Nephron progenitor cell (in vitro differentiated cells): ENCODE results near the gene NXT1.

ENCODE experiments used
- DNase-seq: peaks from one replicate; pipeline ENCODE4 v3.0.0; 2021
- H3K27ac Mint-ChIP-seq: 2 replicates; pipeline ENCODE4 v1.8.0; 2021; ENCODE audit warnings: mild to moderate bottlenecking, moderate library complexity, mixed read lengths
- H3K27me3 Mint-ChIP-seq: 2 replicates; pipeline ENCODE4 v1.8.0; 2021; ENCODE audit warnings: mild to moderate bottlenecking, low read depth, mixed read lengths; ENCODE audit not compliant: poor library complexity
- H3K36me3 Mint-ChIP-seq: 2 replicates; pipeline ENCODE4 v1.8.0; 2021; ENCODE audit warnings: low read depth, mixed read lengths
- H3K4me1 Mint-ChIP-seq: 2 replicates; pipeline ENCODE4 v1.8.0; 2021; ENCODE audit warnings: mixed read lengths
- H3K4me3 Mint-ChIP-seq: 2 replicates; pipeline ENCODE4 v1.8.0; 2021; ENCODE audit warnings: mild to moderate bottlenecking, moderate library complexity, mixed read lengths
- H3K9me3 Mint-ChIP-seq: 2 replicates; pipeline ENCODE4 v1.8.0; 2021; ENCODE audit warnings: mild to moderate bottlenecking, moderate library complexity, mixed read lengths
- CTCF ChIP-seq: fragments of 200-600 bp; sonication (generic); IDR thresholded peaks from 2 replicates; pipeline ENCODE4 v1.5.0; 2021; ENCODE audit warnings: antibody characterized with exemption

The NXT1 gene

GRCh38 chr20:23331450-23332350 lies 18.9 kb upstream of the NXT1 start:
- Mint-ChIP-seq H3K27me3 (peaks cover 9% of the 10 kb centered on the region), H3K27ac (no peak overlapping the region), H3K36me3 (no peaks in the 10 kb centered on the region), H3K9me3 (peaks cover 4% of the 10 kb centered on the region), H3K4me3 (no peak overlapping the region), H3K4me1 (no peaks in the 10 kb centered on the region)
- no peak for TF ChIP-seq CTCF
- no peak for DNase-seq

- Mint-ChIP-seq H3K36me3 (no peaks in the 10 kb centered on the region), H3K4me3 (no peak overlapping the region), H3K9me3 (peaks cover 4% of the 10 kb centered on the region), H3K4me1 (no peaks in the 10 kb centered on the region), H3K27ac (no peak overlapping the region), H3K27me3 (peaks cover 9% of the 10 kb centered on the region)
- DNase-seq, result no peak
- no peak for TF ChIP-seq CTCF
These were observed 18.1 kb upstream of the NXT1 start for GRCh38 chr20:23332467-23332866.

DNA sequence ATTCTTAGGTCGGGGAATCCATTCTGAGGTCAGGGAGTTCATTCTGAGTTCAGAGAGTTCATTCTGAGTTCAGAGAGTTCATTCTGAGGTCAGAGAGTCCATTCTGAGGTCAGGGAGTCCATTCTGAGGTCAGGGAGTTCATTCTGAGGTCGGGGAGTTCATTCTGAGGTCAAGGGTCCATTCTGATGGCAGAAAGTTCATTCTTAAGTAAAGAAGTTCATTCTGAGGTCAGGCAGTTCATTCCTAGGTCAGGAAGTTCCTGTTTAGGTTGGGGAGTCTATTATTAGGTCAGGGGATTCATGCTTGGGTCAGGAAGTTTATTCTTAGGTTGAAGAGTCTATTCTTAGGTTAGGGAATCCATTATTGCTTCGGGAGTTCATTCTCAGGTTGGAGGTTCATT lies 16.5 kb upstream of the NXT1 start:
- Mint-ChIP-seq H3K27me3 (peaks cover 6% of the 10 kb centered on the region), H3K36me3 (no peaks in the 10 kb centered on the region), H3K4me1 (no peaks in the 10 kb centered on the region), H3K4me3 (no peak overlapping the region), H3K9me3 (peaks cover 4% of the 10 kb centered on the region), H3K27ac (no peak overlapping the region)
- no peak for TF ChIP-seq CTCF
- no peak for DNase-seq

DNA sequence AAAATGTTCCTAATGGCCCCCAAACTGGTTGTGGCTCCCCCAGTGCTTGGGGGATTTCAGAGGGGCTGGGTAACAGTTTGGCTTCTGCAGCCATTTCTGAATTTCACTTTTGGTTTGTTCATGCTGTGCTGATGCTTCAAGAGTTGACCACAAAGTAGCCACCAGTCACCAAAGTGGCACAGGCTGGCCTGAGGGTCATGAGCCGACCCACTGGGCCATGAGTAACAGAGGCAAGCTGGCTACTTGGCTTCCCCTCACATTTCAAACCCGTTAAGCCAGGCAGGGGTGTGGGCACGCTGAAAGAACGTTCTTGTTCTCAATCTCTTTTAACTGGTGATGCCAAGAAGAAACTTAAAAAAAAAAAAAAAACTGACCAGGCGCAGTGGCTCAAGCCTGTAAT lies 15.1 kb upstream of the NXT1 start:
- no peak overlapping the region for H3K27ac Mint-ChIP-seq
- no peaks in the 10 kb centered on the region for H3K36me3 Mint-ChIP-seq
- H3K4me1 Mint-ChIP-seq, result no peaks in the 10 kb centered on the region
- DNase-seq, result no peak
- H3K9me3 Mint-ChIP-seq, result no peaks in the 10 kb centered on the region
- no peak for TF ChIP-seq CTCF
- H3K27me3 Mint-ChIP-seq, result peaks cover 6% of the 10 kb centered on the region
- no peak overlapping the region for H3K4me3 Mint-ChIP-seq

GRCh38 chr20:23336476-23336875 lies 14.1 kb upstream of the NXT1 start:
- no peak for DNase-seq
- no peaks in the 10 kb centered on the region for H3K36me3 Mint-ChIP-seq
- no peak overlapping the region for H3K4me3 Mint-ChIP-seq
- TF ChIP-seq CTCF, result no peak
- H3K27me3 Mint-ChIP-seq, result peaks cover 6% of the 10 kb centered on the region
- H3K9me3 Mint-ChIP-seq, result no peaks in the 10 kb centered on the region
- no peak overlapping the region for H3K27ac Mint-ChIP-seq
- no peaks in the 10 kb centered on the region for H3K4me1 Mint-ChIP-seq

DNA sequence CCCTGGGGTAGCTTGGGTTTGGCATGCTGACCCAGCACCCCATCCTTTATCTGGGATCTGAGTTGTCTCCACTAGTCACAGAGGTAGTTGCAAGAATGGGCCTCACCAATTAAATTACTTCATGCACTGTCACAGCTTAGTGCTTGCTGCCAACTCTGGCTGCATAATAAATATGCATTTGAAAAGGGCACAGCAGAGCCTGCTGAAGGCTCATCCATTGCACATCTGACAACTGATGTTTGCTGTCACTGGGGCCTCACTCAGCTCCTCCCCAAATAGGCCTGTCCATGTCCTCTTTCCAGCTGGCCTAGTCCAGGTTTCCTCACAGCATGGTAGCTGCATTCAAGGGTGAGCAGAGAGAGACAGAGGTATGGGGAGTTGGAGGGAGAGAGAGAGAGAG lies 13.3 kb upstream of the NXT1 start:
- H3K36me3 Mint-ChIP-seq, result no peaks in the 10 kb centered on the region
- H3K4me1 Mint-ChIP-seq, result peaks cover 1% of the 10 kb centered on the region
- no peak overlapping the region for H3K4me3 Mint-ChIP-seq
- no peaks in the 10 kb centered on the region for H3K9me3 Mint-ChIP-seq
- no peak overlapping the region for H3K27ac Mint-ChIP-seq
- H3K27me3 Mint-ChIP-seq, result peaks cover 3% of the 10 kb centered on the region
- no peak for TF ChIP-seq CTCF
- DNase-seq, result no peak
